Measurements from ENCODE around the gene ATOH8. TPM values are rescaled to one million over a fixed set of nuclear protein-coding genes. Genes with fewer than 3 reads are reported as not detected.

Gene ATOH8
- 0.20 and 0.22 TPM in 2 replicates for total RNA-seq (2021)
- long read RNA-seq, partial matches to known transcripts = 0 of 1 reads
- long read RNA-seq, other reads (novel, unspliced or antisense) = 0 of 1 reads

GRCh38 chr2:85753525-85754312, at the start of gene ATOH8:
TSS of gene ATOH8 (plus strand) at chr2:85753991. CDS start at chr2:85754190, 199 bp downstream.
- DNase-seq = peak; percentile 68
- no peaks in the 10 kb centered on the region; a peak in 1 of 7 replicates for H3K36me3 Mint-ChIP-seq (ENCODE audit: insufficient read depth in 1 of 3, low read depth in 3 of 3)

More at GRCh38 chr2:85753525-85754312, at the start of gene ATOH8:
- Histone ChIP-seq H4K20me1 (ENCODE audit: control insufficient read depth, insufficient read depth, insufficient read length) (no peaks in the 10 kb centered on the region), H3K14ac (ENCODE audit: insufficient read depth, low read length) (no peak within 1 kb of the TSS; the same call in 1 of the 2 replicates), H3K79me2 (ENCODE audit: insufficient read depth, low read length) (no peaks in the 10 kb centered on the region), H2AFZ (ENCODE audit: low read length) (no peak within 1 kb of the TSS), H4K91ac (ENCODE audit: insufficient read length, low read depth, low read length) (no peak within 1 kb of the TSS), H3K23ac (ENCODE audit: insufficient read length, low read depth, low read length) (no peak within 1 kb of the TSS), H3K23me2 (ENCODE audit: insufficient read length, low read depth, low read length, poor library complexity, severe bottlenecking) (peaks cover 21% of the 10 kb centered on the region), H3K4ac (ENCODE audit: low read depth, low read length) (no peak within 1 kb of the TSS), H3K56ac (ENCODE audit: insufficient read length, low read depth, low read length) (no peak within 1 kb of the TSS), H3K9me3 (ENCODE audit: control insufficient read depth, low read depth, low read length) (no peaks in the 10 kb centered on the region), H4K5ac (ENCODE audit: insufficient read length, low read depth, low read length) (no peak within 1 kb of the TSS), H2BK15ac (ENCODE audit: low read depth, low read length) (no peak within 1 kb of the TSS), H3K27ac (ENCODE audit: insufficient read length, low read depth, low read length) (no peak within 1 kb of the TSS), H3K27me3 (ENCODE audit: insufficient read depth, low read length) (peaks cover 52% of the 10 kb centered on the region), H2BK12ac (ENCODE audit: insufficient read length, low read depth, low read length) (no peak within 1 kb of the TSS), H2BK20ac (ENCODE audit: low read depth, low read length, poor library complexity, severe bottlenecking) (no peak within 1 kb of the TSS), H2BK5ac (ENCODE audit: insufficient read length, low read length) (no peak within 1 kb of the TSS), H3K9ac (ENCODE audit: extremely low read depth, insufficient read length, low read length) (no peak within 1 kb of the TSS), H3K4me1 (ENCODE audit: insufficient read depth, low read length) (no peaks in the 10 kb centered on the region), H4K8ac (replicated peaks; ENCODE audit: insufficient read length, low read depth, low read length) (no peak within 1 kb of the TSS), H3T11ph (ENCODE audit: low read length) (no peak within 1 kb of the TSS), H2BK120ac (ENCODE audit: low read depth, low read length, poor library complexity, severe bottlenecking) (no peak within 1 kb of the TSS), H3K79me1 (ENCODE audit: insufficient read depth, low read depth, low read length, poor library complexity, severe bottlenecking) (no peaks in the 10 kb centered on the region), H3K4me2 (ENCODE audit: insufficient read depth, insufficient read length, low read length) (peak within 1 kb of the TSS; percentile 76), H3K18ac (ENCODE audit: insufficient read length, low read depth, low read length) (no peak within 1 kb of the TSS), H2AK5ac (ENCODE audit: insufficient read length, low read length) (no peak within 1 kb of the TSS)
- no peaks in the 10 kb centered on the region for H3K9me3 Mint-ChIP-seq
- peak within 1 kb of the TSS; percentile 77 to 92 for H3K4me3 Mint-ChIP-seq
- WGBS (ENCODE audit: extremely low coverage, insufficient read length, low lambda C conversion rate) = no CpG with 5 or more reads among the region's 81 CpGs
- no peak for TF ChIP-seq CTCF (conservative IDR thresholded peaks at IDR 0.05)
- H3K27ac Mint-ChIP-seq = no peak within 1 kb of the TSS
- peaks cover 12 to 16% of the 10 kb centered on the region in 2 experiments for H3K4me1 Mint-ChIP-seq
- H3K27me3 Mint-ChIP-seq (ENCODE audit: low read depth) = peaks cover 90% of the 10 kb centered on the region
